GM18909 (cell line): ENCODE data around the gene SH3RF3.

Experiments used
- ATAC-seq: cut with Tn5 transposase; IDR thresholded peaks from one replicate; pipeline ENCODE4 v1.9.1; 2021; ENCODE audit warnings: mild to moderate bottlenecking; ENCODE audit not compliant: unreplicated experiment, poor library complexity

The SH3RF3 gene

GRCh38 chr2:109380502-109381326, 251.7 kb downstream of the SH3RF3 start:
- ATAC-seq, result no peak

- ATAC-seq, result no peak
These were observed 252.4 kb downstream of the SH3RF3 start for GRCh38 chr2:109381327-109381820.

GRCh38 chr2:109382226-109382895, 253.4 kb downstream of the SH3RF3 start:
- ATAC-seq, result no peak

GRCh38 chr2:109382951-109383350, 253.9 kb downstream of the SH3RF3 start:
- no peak for ATAC-seq

GRCh38 chr2:109383505-109384307, 254.7 kb downstream of the SH3RF3 start:
- no peak for ATAC-seq

GRCh38 chr2:109384308-109385271, 255.6 kb downstream of the SH3RF3 start:
- ATAC-seq, result no peak

GRCh38 chr2:109385506-109385905, 256.5 kb downstream of the SH3RF3 start:
- no peak for ATAC-seq

- no peak for ATAC-seq
These were observed 257.1 kb downstream of the SH3RF3 start for GRCh38 chr2:109386004-109386695.

GRCh38 chr2:109387221-109387735, 258.3 kb downstream of the SH3RF3 start:
- no peak for ATAC-seq

GRCh38 chr2:109387778-109388469, 258.9 kb downstream of the SH3RF3 start:
- no peak for ATAC-seq

- ATAC-seq, result no peak
These were observed 262.2 kb downstream of the SH3RF3 start for GRCh38 chr2:109391243-109391642.

GRCh38 chr2:109392140-109392539, 263.1 kb downstream of the SH3RF3 start:
- no peak for ATAC-seq

GRCh38 chr2:109392816-109393661, 264.0 kb downstream of the SH3RF3 start:
- no peak for ATAC-seq

- ATAC-seq, result no peak
These were observed 264.6 kb downstream of the SH3RF3 start for GRCh38 chr2:109393662-109393972.

GRCh38 chr2:109395494-109396201, 266.6 kb downstream of the SH3RF3 start:
- no peak for ATAC-seq

GRCh38 chr2:109396202-109397180, 267.5 kb downstream of the SH3RF3 start:
- no peak for ATAC-seq
